Epithelial cell of esophagus (primary cell): ENCODE data around the gene TLX1.
"Not testable (repeated sequence)": the region's sequence is repeated elsewhere in the genome, so short reads cannot be mapped to it uniquely, and the experiment has no call there.

ENCODE experiments used
- DNase-seq: peaks from one replicate; pipeline ENCODE4 v3.0.0; 2010; ENCODE audit warnings: low read depth
- H3K4me3 ChIP-seq: 2 replicates; pipeline ENCODE4 v1.5.1; 2011; ENCODE audit warnings: mild to moderate bottlenecking, low read length, control low read depth
- TF ChIP-seq, protein P1 (sequence below): IDR thresholded peaks from 2 replicates; pipeline ENCODE4 v1.5.1; 2011; ENCODE audit warnings: low read depth, mild to moderate bottlenecking, low read length, control low read depth, inconsistent platforms; ENCODE audit not compliant: insufficient read depth; ENCODE audit errors: missing control alignments

The TLX1 gene

DNA sequence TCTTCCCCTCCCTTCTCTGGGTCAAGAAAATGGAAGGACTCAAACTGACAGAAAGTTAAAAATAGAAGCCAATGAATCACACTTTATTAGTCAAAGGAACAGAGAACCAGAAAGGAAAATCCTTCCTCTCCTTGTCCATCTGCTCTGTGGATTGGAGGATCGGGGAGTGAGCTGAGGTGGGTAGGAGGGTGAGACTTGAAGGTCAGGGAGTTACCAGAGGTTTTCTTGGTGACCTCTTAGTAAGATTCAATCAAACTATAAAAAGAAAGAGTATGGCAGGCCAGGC lies 12.2 kb downstream of the TLX1 start:
- H3K4me3 ChIP-seq = no peak overlapping the region
- DNase-seq = no peak
- TF ChIP-seq, protein P1, sequence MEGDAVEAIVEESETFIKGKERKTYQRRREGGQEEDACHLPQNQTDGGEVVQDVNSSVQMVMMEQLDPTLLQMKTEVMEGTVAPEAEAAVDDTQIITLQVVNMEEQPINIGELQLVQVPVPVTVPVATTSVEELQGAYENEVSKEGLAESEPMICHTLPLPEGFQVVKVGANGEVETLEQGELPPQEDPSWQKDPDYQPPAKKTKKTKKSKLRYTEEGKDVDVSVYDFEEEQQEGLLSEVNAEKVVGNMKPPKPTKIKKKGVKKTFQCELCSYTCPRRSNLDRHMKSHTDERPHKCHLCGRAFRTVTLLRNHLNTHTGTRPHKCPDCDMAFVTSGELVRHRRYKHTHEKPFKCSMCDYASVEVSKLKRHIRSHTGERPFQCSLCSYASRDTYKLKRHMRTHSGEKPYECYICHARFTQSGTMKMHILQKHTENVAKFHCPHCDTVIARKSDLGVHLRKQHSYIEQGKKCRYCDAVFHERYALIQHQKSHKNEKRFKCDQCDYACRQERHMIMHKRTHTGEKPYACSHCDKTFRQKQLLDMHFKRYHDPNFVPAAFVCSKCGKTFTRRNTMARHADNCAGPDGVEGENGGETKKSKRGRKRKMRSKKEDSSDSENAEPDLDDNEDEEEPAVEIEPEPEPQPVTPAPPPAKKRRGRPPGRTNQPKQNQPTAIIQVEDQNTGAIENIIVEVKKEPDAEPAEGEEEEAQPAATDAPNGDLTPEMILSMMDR = no peak

- H3K4me3 ChIP-seq = no peak overlapping the region
- DNase-seq = no peak
- TF ChIP-seq, protein P1 = no peak
Observed at GRCh38 chr10:101144053-101144452, 13.0 kb downstream of the TLX1 start.

DNA sequence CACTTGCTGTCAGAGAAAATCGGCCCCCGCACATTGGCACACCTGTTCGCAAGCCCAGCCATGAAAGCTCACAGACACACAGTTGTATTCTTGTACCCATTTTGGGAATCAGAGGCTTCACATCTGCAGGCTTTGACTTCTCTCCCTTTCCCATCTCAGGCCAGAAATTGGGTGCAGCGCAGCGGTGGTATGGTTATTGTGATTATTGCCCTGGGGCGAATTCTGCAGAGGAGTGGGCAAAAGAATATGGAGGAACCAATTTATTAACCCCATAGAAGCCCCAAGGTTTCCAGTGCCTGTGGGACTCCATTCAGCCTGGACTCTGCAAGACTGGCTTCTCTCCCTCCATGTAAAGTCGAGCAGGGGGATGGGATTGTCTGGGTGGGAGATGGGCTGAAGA lies 14.0 kb downstream of the TLX1 start:
- no peak overlapping the region for H3K4me3 ChIP-seq
- DNase-seq = no peak
- TF ChIP-seq, protein P1 = no peak

GRCh38 chr10:101145750-101146391 lies 14.8 kb downstream of the TLX1 start:
- no peak overlapping the region for H3K4me3 ChIP-seq
- DNase-seq = no peak
- TF ChIP-seq, protein P1 = no peak

- no peak overlapping the region for H3K4me3 ChIP-seq
- DNase-seq = peak; percentile 30
- TF ChIP-seq, protein P1 = no peak
Observed at GRCh38 chr10:101146392-101147251, 15.5 kb downstream of the TLX1 start.

GRCh38 chr10:101151395-101151794 lies 20.3 kb downstream of the TLX1 start:
- no peak overlapping the region for H3K4me3 ChIP-seq
- no peak for DNase-seq
- TF ChIP-seq, protein P1 = no peak

- DNase-seq = no peak
- TF ChIP-seq, protein P1 = no peak
- no peak overlapping the region for H3K4me3 ChIP-seq
Observed at GRCh38 chr10:101152316-101152715, 21.2 kb downstream of the TLX1 start.

DNA sequence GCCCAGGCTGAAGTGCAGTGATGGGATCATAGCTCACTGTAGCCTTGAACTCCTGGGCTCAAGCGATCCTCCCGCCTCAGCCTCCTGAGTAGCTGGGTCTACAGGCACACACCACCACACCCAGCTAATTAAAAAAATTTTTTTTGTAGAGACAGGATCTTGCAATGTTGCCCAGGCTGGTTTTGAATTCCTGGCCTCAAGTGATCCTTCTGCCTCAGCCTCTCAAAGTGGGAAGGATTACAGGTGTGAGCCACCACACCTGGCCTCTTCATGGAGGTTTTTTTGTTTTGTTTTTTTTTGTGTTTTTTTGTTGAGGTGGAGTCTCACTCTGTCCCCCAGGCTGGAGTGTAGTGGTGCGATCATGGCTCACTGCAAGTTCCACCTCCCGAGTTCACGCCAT lies 23.4 kb downstream of the TLX1 start:
- not testable (repeated sequence) for DNase-seq, H3K4me3 ChIP-seq
